HCT116 (cell line): ENCODE data around the gene GYS2. TPM values are rescaled to one million over a fixed set of nuclear protein-coding genes. Genes with fewer than 3 reads are reported as not detected.

Experiments used
- ATAC-seq: fragments of 200-7000 bp; cut with Tn5 transposase; 2 replicates; pipeline ENCODE4 v1.9.1; 2020; ENCODE audit warnings: mild to moderate bottlenecking, moderate library complexity
- BruUV-seq: library from RNA; stranded (reverse); fragments of 400-500 nt; replicated peaks from 2 replicates; lab custom pipeline; 2021; lab: Mats Ljungman, UMichigan
- CTCF ChIA-PET: fragments of 300-600 bp; sonication (Branson Sonifier 250); formaldehyde crosslinking; loops from one replicate; lab custom pipeline; 2021; ENCODE audit warnings: antibody characterized with exemption; lab: Charles Lee
- POLR2A ChIA-PET: fragments of 300-600, 350-600 bp; sonication (Branson Sonifier 250); formaldehyde crosslinking; loops from one replicate; lab custom pipeline; 2021; ENCODE audit warnings: antibody characterized with exemption; lab: Charles Lee
- RAD21 ChIA-PET, 2 experiments: fragments of 300-600 bp; sonication (Branson Sonifier 250); formaldehyde crosslinking; loops; one replicate each; lab custom pipeline; 2023; ENCODE audit warnings: low total read pairs in 2 of 2; ENCODE audit not compliant: uncharacterized antibody in 2 of 2, unreplicated experiment in 2 of 2, low non-redundant PET in 1 of 2; lab: Charles Lee
- DNase-seq: peaks from one replicate; pipeline ENCODE4 v3.0.0-alpha.2; 2010; ENCODE audit warnings: low read depth, low spot score
- H2AFZ ChIP-seq: fragments of 200-600 bp; shearing (Covaris generic), sonication (generic); 2 replicates; pipeline ENCODE4 v1.6.1; 2017; ENCODE audit warnings: low read depth, mixed run types, mixed read lengths, antibody characterized with exemption, low read length; ENCODE audit not compliant: poor library complexity, severe bottlenecking
- H3K27ac ChIP-seq: 2 replicates; pipeline ENCODE4 v1.5.1; 2012; ENCODE audit warnings: low read depth, low read length
- H3K27me3 ChIP-seq: fragments of 200-600 bp; sonication (generic); 2 replicates; pipeline ENCODE4 v1.6.1; 2016; ENCODE audit warnings: mixed run types, low read length, mixed read lengths; ENCODE audit not compliant: insufficient read depth
- H3K36me3 ChIP-seq, 2 experiments: fragments of 200-500 bp in 1 of 2; fragments of 200-600 bp in 1 of 2; sonication (Bioruptor generic) in 1 of 2; sonication (generic) in 1 of 2; 2 replicates each; pipeline versions ENCODE4 v1.5.1 to v1.6.1; 2014 to 2016; ENCODE audit warnings: low read length in 2 of 2, inconsistent platforms in 1 of 2, mixed read lengths in 1 of 2, mixed run types in 1 of 2; ENCODE audit not compliant: insufficient read depth in 2 of 2, control insufficient read depth in 1 of 2
- H3K4me1 ChIP-seq, 2 experiments: fragments of 200-600 bp in 1 of 2; sonication (generic) in 1 of 2; 2 replicates each; pipeline versions ENCODE4 v1.5.1 to v1.6.1; 2012 to 2017; ENCODE audit warnings: low read length in 2 of 2, inconsistent platforms in 1 of 2, mild to moderate bottlenecking in 1 of 2, mixed read lengths in 1 of 2, mixed run types in 1 of 2, moderate library complexity in 1 of 2; ENCODE audit not compliant: insufficient read depth in 2 of 2, control insufficient read depth in 1 of 2
- H3K4me2 ChIP-seq: fragments of 200-600 bp; sonication (generic); 2 replicates; pipeline ENCODE4 v1.6.1; 2017; ENCODE audit warnings: mixed run types, low read length, mixed read lengths
- H3K4me3 ChIP-seq, 2 experiments: fragments of 200-600 bp in 1 of 2; sonication (generic) in 1 of 2; replicated peaks in 1 of 2; 2 replicates each; pipeline ENCODE4 v1.5.1; 2011 to 2016; ENCODE audit warnings: low read length in 2 of 2, control low read depth in 1 of 2, low read depth in 1 of 2, mild to moderate bottlenecking in 1 of 2, mixed read lengths in 1 of 2, mixed run types in 1 of 2
- H3K79me2 ChIP-seq: fragments of 200-600 bp; sonication (generic); 2 replicates; pipeline ENCODE4 v1.6.1; 2017; ENCODE audit warnings: mild to moderate bottlenecking, mixed run types, low read length, moderate library complexity, mixed read lengths; ENCODE audit not compliant: insufficient read depth
- H3K9ac ChIP-seq: fragments of 200-600 bp; sonication (generic); 2 replicates; pipeline ENCODE4 v1.6.1; 2016; ENCODE audit warnings: low read length, mixed read lengths
- H3K9me2 ChIP-seq: fragments of 200-600 bp; sonication (generic), shearing (Covaris generic); 2 replicates; pipeline ENCODE4 v1.6.1; 2017; ENCODE audit warnings: mixed run types, mild to moderate bottlenecking, moderate library complexity; ENCODE audit not compliant: insufficient read depth
- H3K9me3 ChIP-seq, 2 experiments: fragments of 200-500 bp in 1 of 2; fragments of 200-600 bp in 1 of 2; sonication (Bioruptor generic) in 1 of 2; sonication (generic) in 1 of 2; 2 replicates each; pipeline ENCODE4 v1.6.1; 2014 to 2017; ENCODE audit warnings: low read length in 2 of 2, mixed read lengths in 2 of 2, inconsistent platforms in 1 of 2, low read depth in 1 of 2, mild to moderate bottlenecking in 1 of 2, mixed run types in 1 of 2, moderate library complexity in 1 of 2; ENCODE audit not compliant: control insufficient read depth in 1 of 2, insufficient read depth in 1 of 2
- H4K20me1 ChIP-seq: fragments of 200-600 bp; sonication (generic), shearing (Covaris generic); 2 replicates; pipeline ENCODE4 v1.6.1; 2017; ENCODE audit warnings: mixed run types, mild to moderate bottlenecking, moderate library complexity; ENCODE audit not compliant: insufficient read depth
- ATF3 ChIP-seq: IDR thresholded peaks from 2 replicates; pipeline ENCODE4 v1.6.1; 2012
- CBX3 ChIP-seq: IDR thresholded peaks from 2 replicates; pipeline ENCODE4 v1.6.1; 2012; ENCODE audit warnings: low read depth
- CEBPB ChIP-seq: IDR thresholded peaks from 2 replicates; pipeline ENCODE4 v1.6.1; 2012; ENCODE audit warnings: low read depth
- EGR1 ChIP-seq: IDR thresholded peaks from 2 replicates; pipeline ENCODE4 v1.6.1; 2012; ENCODE audit warnings: low read depth
- ELF1 ChIP-seq: IDR thresholded peaks from 2 replicates; pipeline ENCODE4 v1.6.1; 2012; ENCODE audit warnings: low read depth, borderline replicate concordance
- EZH2 ChIP-seq: fragments of 200-600 bp; sonication (generic); IDR thresholded peaks from 2 replicates; pipeline ENCODE4 v1.6.1; 2017; ENCODE audit warnings: antibody characterized with exemption, mixed run types
- EZH2phosphoT487 ChIP-seq: fragments of 200-600 bp; IDR thresholded peaks from 2 replicates; pipeline ENCODE4 v1.6.1; 2018; ENCODE audit warnings: antibody characterized with exemption, borderline replicate concordance
- JUND ChIP-seq: IDR thresholded peaks from 2 replicates; pipeline ENCODE4 v1.6.1; 2012
- POLR2AphosphoS5 ChIP-seq: IDR thresholded peaks from 2 replicates; pipeline ENCODE4 v1.6.1; 2011; ENCODE audit warnings: mild to moderate bottlenecking, low read depth, low read length, moderate library complexity
- SIN3A ChIP-seq: IDR thresholded peaks from 2 replicates; pipeline ENCODE4 v1.6.1; 2012; ENCODE audit warnings: low read depth
- SRF ChIP-seq: IDR thresholded peaks from 2 replicates; pipeline ENCODE4 v1.6.1; 2012; ENCODE audit warnings: low read depth
- TCF7L2 ChIP-seq: IDR thresholded peaks from 2 replicates; pipeline ENCODE4 v1.7.0; 2011; ENCODE audit warnings: borderline replicate concordance, inconsistent platforms; ENCODE audit not compliant: insufficient read depth, insufficient read length; ENCODE audit errors: extremely low read depth
- ZFX ChIP-seq: fragments of 450-650 bp; IDR thresholded peaks from 2 replicates; pipeline ENCODE4 v1.6.1; 2017
- intact Hi-C: fragments of 100-400 bp; cut with micrococcal nuclease; formaldehyde crosslinking; loops from 2 replicates; pipeline ENCODE4 v1.10.0; 2022
- total RNA-seq: library from RNA; stranded (reverse); gene quantifications from one replicate; pipeline ENCODE4 v1.2.1, GENCODE V29; 2021; ENCODE audit not compliant: unreplicated experiment
- TF ChIP-seq, protein P1 (sequence below): IDR thresholded peaks from 2 replicates; pipeline ENCODE4 v1.6.1; 2011; ENCODE audit warnings: mild to moderate bottlenecking, low read length, moderate library complexity; ENCODE audit not compliant: insufficient replicate concordance; ENCODE audit errors: extremely low read depth
- TF ChIP-seq, protein P2 (sequence below), 3 experiments: fragments of 200-600 bp in 1 of 3; sonication (generic) in 1 of 3; IDR thresholded peaks in 2 of 3; conservative IDR thresholded peaks in 1 of 3; 2 replicates each; pipeline ENCODE4 v1.5.1; 2012 to 2017; ENCODE audit warnings: low read depth in 2 of 3, low read length in 2 of 3, antibody characterized with exemption in 1 of 3, borderline replicate concordance in 1 of 3, control low read depth in 1 of 3, mild to moderate bottlenecking in 1 of 3, mixed read lengths in 1 of 3, mixed run types in 1 of 3, moderate library complexity in 1 of 3; ENCODE audit not compliant: insufficient read depth in 1 of 3

GYS2 gene
- total RNA-seq, 1 experiment from 2014 or later: not detected

DNA sequence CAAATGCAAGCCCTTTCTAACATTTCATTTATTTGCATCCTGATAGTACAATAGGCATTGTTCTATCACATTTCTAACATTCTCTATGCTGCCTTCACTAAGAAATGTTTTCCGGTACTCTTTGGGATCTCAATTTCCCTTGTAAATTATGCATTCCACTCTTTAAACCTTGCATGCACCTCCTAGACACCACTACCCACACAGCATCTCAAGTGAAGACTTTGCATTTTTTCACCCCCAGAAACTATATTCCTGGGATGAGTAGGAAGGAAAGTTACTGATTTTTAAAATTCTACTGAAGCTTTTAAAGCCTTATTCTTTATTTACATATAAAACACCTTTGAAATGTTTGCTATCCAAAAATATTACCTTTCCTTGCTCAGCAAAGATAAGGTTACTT lies 27.1 kb downstream of the GYS2 start:
- no peaks in the 10 kb centered on the region for H3K27me3 ChIP-seq
- H3K36me3 ChIP-seq: no peaks in the 10 kb centered on the region
- no peaks in the 10 kb centered on the region for H3K4me1 ChIP-seq
- no peak overlapping the region for H3K4me3 ChIP-seq
- POLR2A ChIA-PET: no interaction called here
- H3K79me2 ChIP-seq: no peaks in the 10 kb centered on the region
- BruUV-seq: no TSS peak
- H3K4me2 ChIP-seq: no peak overlapping the region
- no peak for DNase-seq
- H3K9me2 ChIP-seq: no peaks in the 10 kb centered on the region
- TF ChIP-seq EGR1 (no peak), EZH2phosphoT487 (no peak), ZFX (no peak), SRF (no peak), EZH2 (no peak), POLR2AphosphoS5 (no peak), ELF1 (no peak), JUND (no peak), CEBPB (no peak), SIN3A (no peak), CBX3 (no peak), TCF7L2 (no peak), ATF3 (no peak)
- TF ChIP-seq, protein P1, sequence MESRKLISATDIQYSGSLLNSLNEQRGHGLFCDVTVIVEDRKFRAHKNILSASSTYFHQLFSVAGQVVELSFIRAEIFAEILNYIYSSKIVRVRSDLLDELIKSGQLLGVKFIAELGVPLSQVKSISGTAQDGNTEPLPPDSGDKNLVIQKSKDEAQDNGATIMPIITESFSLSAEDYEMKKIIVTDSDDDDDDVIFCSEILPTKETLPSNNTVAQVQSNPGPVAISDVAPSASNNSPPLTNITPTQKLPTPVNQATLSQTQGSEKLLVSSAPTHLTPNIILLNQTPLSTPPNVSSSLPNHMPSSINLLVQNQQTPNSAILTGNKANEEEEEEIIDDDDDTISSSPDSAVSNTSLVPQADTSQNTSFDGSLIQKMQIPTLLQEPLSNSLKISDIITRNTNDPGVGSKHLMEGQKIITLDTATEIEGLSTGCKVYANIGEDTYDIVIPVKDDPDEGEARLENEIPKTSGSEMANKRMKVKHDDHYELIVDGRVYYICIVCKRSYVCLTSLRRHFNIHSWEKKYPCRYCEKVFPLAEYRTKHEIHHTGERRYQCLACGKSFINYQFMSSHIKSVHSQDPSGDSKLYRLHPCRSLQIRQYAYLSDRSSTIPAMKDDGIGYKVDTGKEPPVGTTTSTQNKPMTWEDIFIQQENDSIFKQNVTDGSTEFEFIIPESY: no peak
- TF ChIP-seq, protein P2, sequence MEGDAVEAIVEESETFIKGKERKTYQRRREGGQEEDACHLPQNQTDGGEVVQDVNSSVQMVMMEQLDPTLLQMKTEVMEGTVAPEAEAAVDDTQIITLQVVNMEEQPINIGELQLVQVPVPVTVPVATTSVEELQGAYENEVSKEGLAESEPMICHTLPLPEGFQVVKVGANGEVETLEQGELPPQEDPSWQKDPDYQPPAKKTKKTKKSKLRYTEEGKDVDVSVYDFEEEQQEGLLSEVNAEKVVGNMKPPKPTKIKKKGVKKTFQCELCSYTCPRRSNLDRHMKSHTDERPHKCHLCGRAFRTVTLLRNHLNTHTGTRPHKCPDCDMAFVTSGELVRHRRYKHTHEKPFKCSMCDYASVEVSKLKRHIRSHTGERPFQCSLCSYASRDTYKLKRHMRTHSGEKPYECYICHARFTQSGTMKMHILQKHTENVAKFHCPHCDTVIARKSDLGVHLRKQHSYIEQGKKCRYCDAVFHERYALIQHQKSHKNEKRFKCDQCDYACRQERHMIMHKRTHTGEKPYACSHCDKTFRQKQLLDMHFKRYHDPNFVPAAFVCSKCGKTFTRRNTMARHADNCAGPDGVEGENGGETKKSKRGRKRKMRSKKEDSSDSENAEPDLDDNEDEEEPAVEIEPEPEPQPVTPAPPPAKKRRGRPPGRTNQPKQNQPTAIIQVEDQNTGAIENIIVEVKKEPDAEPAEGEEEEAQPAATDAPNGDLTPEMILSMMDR (IDR thresholded peaks at IDR 0.05 in 2 of 3, conservative IDR thresholded peaks at IDR 0.05 in 1 of 3; ENCODE audit: borderline replicate concordance in 1 of 3, insufficient read depth in 1 of 3, low read depth in 2 of 3, low read length in 2 of 3): no peak
- TF ChIP-seq, all 23 proteins: peak for 0
- H3K9ac ChIP-seq: no peak overlapping the region
- no peaks in the 10 kb centered on the region for H4K20me1 ChIP-seq
- intact Hi-C loops: no loop called here
- RAD21 ChIA-PET: no interaction called here
- CTCF ChIA-PET: no interaction called here
- H2AFZ ChIP-seq: no peak overlapping the region
- no peaks in the 10 kb centered on the region for H3K9me3 ChIP-seq
- no peak for ATAC-seq
- H3K27ac ChIP-seq: no peak overlapping the region
